Panc1 (cell line): ENCODE measurements around the gene ABCC8. TPM values are rescaled to one million over a fixed set of nuclear protein-coding genes. Genes with fewer than 3 reads are reported as not detected.

Experiments
- ATAC-seq: fragments of 200-7000 bp; cut with Tn5 transposase; 2 replicates; pipeline ENCODE4 v1.9.1; 2020; ENCODE audit warnings: mild to moderate bottlenecking, moderate library complexity
- BruUV-seq: library from RNA; stranded (reverse); fragments of 400-500 nt; replicated peaks from 2 replicates; lab custom pipeline; 2021; lab: Mats Ljungman, UMichigan
- CTCF ChIA-PET: fragments of 300-600 bp; sonication (Branson Sonifier 250); formaldehyde crosslinking; loops from one replicate; lab custom pipeline; 2022; ENCODE audit warnings: antibody characterized with exemption; lab: Charles Lee
- POLR2A ChIA-PET: fragments of 300-600 bp; sonication (Branson Sonifier 250); formaldehyde crosslinking; loops from one replicate; lab custom pipeline; 2022; ENCODE audit warnings: antibody characterized with exemption; lab: Charles Lee
- DNase-seq: peaks from one replicate; pipeline ENCODE4 v3.0.0-alpha.2; 2010; ENCODE audit warnings: low read depth, low spot score
- H3K27ac ChIP-seq: 2 replicates; pipeline ENCODE4 v1.5.1; 2011; ENCODE audit warnings: mild to moderate bottlenecking, low read length, inconsistent platforms
- H3K27me3 ChIP-seq: fragments of 200-500 bp; sonication (Bioruptor generic); 2 replicates; pipeline ENCODE4 v1.6.0; 2014; ENCODE audit warnings: low read length, inconsistent platforms; ENCODE audit not compliant: control insufficient read depth, insufficient read depth
- H3K36me3 ChIP-seq: fragments of 200-500 bp; sonication (Bioruptor generic); 2 replicates; pipeline ENCODE4 v1.5.1; 2014; ENCODE audit warnings: inconsistent platforms, mild to moderate bottlenecking, low read length, moderate library complexity; ENCODE audit not compliant: control insufficient read depth, insufficient read depth
- H3K4me1 ChIP-seq: 2 replicates; pipeline ENCODE4 v1.5.1; 2011; ENCODE audit warnings: inconsistent platforms, mild to moderate bottlenecking, low read length, moderate library complexity; ENCODE audit not compliant: control insufficient read depth, insufficient read depth
- H3K4me3 ChIP-seq, 2 experiments: 2 replicates each; pipeline ENCODE4 v1.5.1; 2011 to 2012; ENCODE audit warnings: low read depth in 2 of 2, low read length in 2 of 2, mild to moderate bottlenecking in 2 of 2, inconsistent platforms in 1 of 2, moderate library complexity in 1 of 2
- H3K9me3 ChIP-seq: fragments of 200-500 bp; sonication (Bioruptor generic); 2 replicates; pipeline ENCODE4 v1.5.1; 2014; ENCODE audit warnings: low read depth, mild to moderate bottlenecking, inconsistent platforms, low read length, moderate library complexity; ENCODE audit not compliant: control insufficient read depth, insufficient read depth
- CTCF ChIP-seq: fragments of 450-650 bp; IDR thresholded peaks from 2 replicates; pipeline ENCODE4 v1.5.1; 2017; ENCODE audit warnings: mild to moderate bottlenecking
- POLR2AphosphoS5 ChIP-seq: IDR thresholded peaks from 2 replicates; pipeline ENCODE4 v1.6.1; 2012; ENCODE audit warnings: mild to moderate bottlenecking, low read depth, low read length, moderate library complexity
- SIN3A ChIP-seq: IDR thresholded peaks from 2 replicates; pipeline ENCODE4 v1.6.1; 2012; ENCODE audit warnings: low read depth, mild to moderate bottlenecking, low read length, moderate library complexity, borderline replicate concordance; ENCODE audit not compliant: insufficient read depth
- TCF7L2 ChIP-seq: IDR thresholded peaks from 2 replicates; pipeline ENCODE4 v1.6.1; 2011; ENCODE audit warnings: mild to moderate bottlenecking, low read depth, low read length, inconsistent platforms
- in situ Hi-C: cut with HindIII; loops from 2 replicates; pipeline ENCODE4 v1.10.0; 2016; ENCODE audit warnings: low sequenced_read_pairs, low pct_unique_long_range_greater_than_20kb
- intact Hi-C: fragments of 100-400 bp; cut with micrococcal nuclease; formaldehyde crosslinking; loops from one replicate; pipeline ENCODE4 v1.10.0; 2022; ENCODE audit not compliant: unreplicated experiment
- total RNA-seq: library from RNA; stranded (reverse); gene quantifications from one replicate; pipeline ENCODE4 v1.2.1, GENCODE V29; 2021; ENCODE audit not compliant: unreplicated experiment
- TF ChIP-seq, protein P1 (sequence below), 2 experiments: IDR thresholded peaks; 2 replicates each; pipeline ENCODE4 v1.6.1; 2011 to 2012; ENCODE audit warnings: low read depth in 2 of 2, control low read depth in 1 of 2, low read length in 1 of 2, mild to moderate bottlenecking in 1 of 2, moderate library complexity in 1 of 2; ENCODE audit not compliant: insufficient read depth in 1 of 2

The ABCC8 gene
- total RNA-seq, 1 experiment from 2014 or later, result 0.18 TPM

GRCh38 chr11:17469998-17470397, 6.6 kb downstream of the ABCC8 start:
- no peaks in the 10 kb centered on the region; the same call in 1 of the 2 replicates for H3K36me3 ChIP-seq
- CTCF ChIA-PET, result interaction anchor here (0.6 kb wide), 2 partner anchors 14 to 131 kb away, joined by 3 to 7 read pairs; no protein-coding TSS in a partner anchor
- no peak for DNase-seq
- peaks cover 6% of the 10 kb centered on the region for H3K27me3 ChIP-seq
- no peaks in the 10 kb centered on the region for H3K9me3 ChIP-seq
- in situ Hi-C loops (no loop called here), intact Hi-C loops (no loop called here)
- BruUV-seq, result no TSS peak
- no peak overlapping the region for H3K4me3 ChIP-seq
- no peak for ATAC-seq
- TF ChIP-seq TCF7L2 (no peak), SIN3A (no peak), POLR2AphosphoS5 (no peak), CTCF (no peak)
- TF ChIP-seq, protein P1, sequence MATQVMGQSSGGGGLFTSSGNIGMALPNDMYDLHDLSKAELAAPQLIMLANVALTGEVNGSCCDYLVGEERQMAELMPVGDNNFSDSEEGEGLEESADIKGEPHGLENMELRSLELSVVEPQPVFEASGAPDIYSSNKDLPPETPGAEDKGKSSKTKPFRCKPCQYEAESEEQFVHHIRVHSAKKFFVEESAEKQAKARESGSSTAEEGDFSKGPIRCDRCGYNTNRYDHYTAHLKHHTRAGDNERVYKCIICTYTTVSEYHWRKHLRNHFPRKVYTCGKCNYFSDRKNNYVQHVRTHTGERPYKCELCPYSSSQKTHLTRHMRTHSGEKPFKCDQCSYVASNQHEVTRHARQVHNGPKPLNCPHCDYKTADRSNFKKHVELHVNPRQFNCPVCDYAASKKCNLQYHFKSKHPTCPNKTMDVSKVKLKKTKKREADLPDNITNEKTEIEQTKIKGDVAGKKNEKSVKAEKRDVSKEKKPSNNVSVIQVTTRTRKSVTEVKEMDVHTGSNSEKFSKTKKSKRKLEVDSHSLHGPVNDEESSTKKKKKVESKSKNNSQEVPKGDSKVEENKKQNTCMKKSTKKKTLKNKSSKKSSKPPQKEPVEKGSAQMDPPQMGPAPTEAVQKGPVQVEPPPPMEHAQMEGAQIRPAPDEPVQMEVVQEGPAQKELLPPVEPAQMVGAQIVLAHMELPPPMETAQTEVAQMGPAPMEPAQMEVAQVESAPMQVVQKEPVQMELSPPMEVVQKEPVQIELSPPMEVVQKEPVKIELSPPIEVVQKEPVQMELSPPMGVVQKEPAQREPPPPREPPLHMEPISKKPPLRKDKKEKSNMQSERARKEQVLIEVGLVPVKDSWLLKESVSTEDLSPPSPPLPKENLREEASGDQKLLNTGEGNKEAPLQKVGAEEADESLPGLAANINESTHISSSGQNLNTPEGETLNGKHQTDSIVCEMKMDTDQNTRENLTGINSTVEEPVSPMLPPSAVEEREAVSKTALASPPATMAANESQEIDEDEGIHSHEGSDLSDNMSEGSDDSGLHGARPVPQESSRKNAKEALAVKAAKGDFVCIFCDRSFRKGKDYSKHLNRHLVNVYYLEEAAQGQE (IDR thresholded peaks at IDR 0.05; ENCODE audit: insufficient read depth in 1 of 2, low read depth in 2 of 2, low read length in 1 of 2), result no peak
- no peaks in the 10 kb centered on the region for H3K4me1 ChIP-seq
- POLR2A ChIA-PET, result no interaction called here
- no peak overlapping the region for H3K27ac ChIP-seq

DNA sequence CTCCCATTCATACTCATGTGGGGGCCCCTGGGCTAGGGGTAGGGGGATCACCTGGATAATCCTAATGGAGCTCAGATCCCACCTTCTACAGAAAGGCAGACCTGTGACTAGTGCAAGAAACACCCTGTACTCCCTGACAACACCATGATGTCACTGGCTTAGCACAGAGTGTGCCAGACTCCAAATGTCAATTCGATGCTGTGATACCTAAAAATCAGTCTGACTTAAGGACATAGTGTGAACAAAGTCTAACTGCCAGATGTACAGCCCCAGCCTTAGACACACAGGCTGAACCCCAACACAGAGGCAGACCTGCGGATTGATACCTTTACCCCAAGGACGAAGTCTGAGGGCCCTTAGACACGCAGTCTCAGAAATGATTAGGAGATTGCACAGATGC, 8.5 kb downstream of the ABCC8 start:
- no peak for ATAC-seq
- CTCF ChIA-PET, result no interaction called here

More for the DNA sequence above, 8.5 kb downstream of the ABCC8 start:
- no TSS peak for BruUV-seq
- POLR2A ChIA-PET, result no interaction called here
- intact Hi-C loops (no loop called here), in situ Hi-C loops (no loop called here)
- TF ChIP-seq TCF7L2, result no peak
- TF ChIP-seq SIN3A, result no peak
- TF ChIP-seq POLR2AphosphoS5, result no peak
- TF ChIP-seq, protein P1 (IDR thresholded peaks at IDR 0.05; ENCODE audit: insufficient read depth in 1 of 2, low read depth in 2 of 2, low read length in 1 of 2), result no peak
- TF ChIP-seq CTCF, result no peak
- H3K27ac ChIP-seq, result no peak overlapping the region
- H3K36me3 ChIP-seq, result no peaks in the 10 kb centered on the region; the same call in 1 of the 2 replicates
- H3K9me3 ChIP-seq, result no peaks in the 10 kb centered on the region
- no peak overlapping the region for H3K4me3 ChIP-seq
- H3K27me3 ChIP-seq, result peaks cover 4% of the 10 kb centered on the region; the same call in 1 of the 2 replicates
- H3K4me1 ChIP-seq, result no peaks in the 10 kb centered on the region
- DNase-seq, result no peak
